ENCODE measurements around the gene QRICH1.

DNA sequence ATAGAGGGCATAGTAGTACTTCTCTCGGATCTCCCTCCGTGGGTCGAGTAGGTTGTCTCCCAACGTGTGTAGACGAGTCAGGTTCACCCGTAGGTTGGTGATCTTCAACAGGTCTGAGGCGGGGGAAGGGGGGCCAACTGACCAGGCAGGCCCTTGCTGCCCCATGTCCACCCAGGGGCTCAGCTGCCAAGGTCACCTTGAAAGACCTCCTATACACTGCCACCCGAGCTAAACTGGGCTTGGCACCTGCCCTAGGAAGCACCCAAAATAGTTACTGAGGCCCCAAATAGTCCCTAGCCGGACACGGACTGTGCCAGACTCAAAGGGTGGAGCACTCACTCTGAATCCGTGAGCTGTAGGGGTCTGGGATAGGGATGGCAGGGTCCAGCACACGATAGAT is 37.2 kb upstream of the QRICH1 start:
- TF ChIP-seq, protein P1, sequence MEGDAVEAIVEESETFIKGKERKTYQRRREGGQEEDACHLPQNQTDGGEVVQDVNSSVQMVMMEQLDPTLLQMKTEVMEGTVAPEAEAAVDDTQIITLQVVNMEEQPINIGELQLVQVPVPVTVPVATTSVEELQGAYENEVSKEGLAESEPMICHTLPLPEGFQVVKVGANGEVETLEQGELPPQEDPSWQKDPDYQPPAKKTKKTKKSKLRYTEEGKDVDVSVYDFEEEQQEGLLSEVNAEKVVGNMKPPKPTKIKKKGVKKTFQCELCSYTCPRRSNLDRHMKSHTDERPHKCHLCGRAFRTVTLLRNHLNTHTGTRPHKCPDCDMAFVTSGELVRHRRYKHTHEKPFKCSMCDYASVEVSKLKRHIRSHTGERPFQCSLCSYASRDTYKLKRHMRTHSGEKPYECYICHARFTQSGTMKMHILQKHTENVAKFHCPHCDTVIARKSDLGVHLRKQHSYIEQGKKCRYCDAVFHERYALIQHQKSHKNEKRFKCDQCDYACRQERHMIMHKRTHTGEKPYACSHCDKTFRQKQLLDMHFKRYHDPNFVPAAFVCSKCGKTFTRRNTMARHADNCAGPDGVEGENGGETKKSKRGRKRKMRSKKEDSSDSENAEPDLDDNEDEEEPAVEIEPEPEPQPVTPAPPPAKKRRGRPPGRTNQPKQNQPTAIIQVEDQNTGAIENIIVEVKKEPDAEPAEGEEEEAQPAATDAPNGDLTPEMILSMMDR (IDR thresholded peaks at IDR 0.05) = no peak
- no peak for TF ChIP-seq POLR2A (IDR thresholded peaks at IDR 0.05)

Measured in uterus (tissue), 2 donors.